ENCODE data around the gene GLIS1. TPM values are rescaled to one million over a fixed set of nuclear protein-coding genes. Genes with fewer than 3 reads are reported as not detected.

GLIS1 gene
- total and polyA plus RNA-seq, 8 donors = 0.06 to 0.26 (median 0.13) TPM; not detected in 4

GRCh38 chr1:53738205-53739108 is 507 bp downstream of the GLIS1 start:
- Histone ChIP-seq H3K4me3 (peak overlapping the region; percentile 34 to 68 (median 49)), H3K27me3 (peaks cover 0 to 12% (median 3%) of the 10 kb centered on the region in 4 donors)

GRCh38 chr1:53737648-53738204 is 1.2 kb downstream of the GLIS1 start:
- intact Hi-C loops (cut with DNase I) = no loop called here
- FAIRE-seq (no peak), ATAC-seq (peak in 2 of 4 donors; percentile 14 to 16), DNase-seq (peak in 5 of 6 donors; percentile 13 to 78 (median 28))
- peaks cover 0 to 10% (median 0%) of the 10 kb centered on the region in 3 donors for H3K4me1 ChIP-seq
- no peaks in the 10 kb centered on the region for H3K9me3 ChIP-seq
- H3K4me3 ChIP-seq = peak overlapping the region in 2 of 4 donors; percentile 52 to 68
- no peak overlapping the region for H3K27ac ChIP-seq
- H3K36me3 ChIP-seq = no peaks in the 10 kb centered on the region
- no peak for TF ChIP-seq CTCF (IDR thresholded peaks at IDR 0.05)
- H3K27me3 ChIP-seq = peaks cover 0 to 12% (median 3%) of the 10 kb centered on the region in 4 donors
- 3 to 5% methylated on average over 44 to 58 of the region's 58 CpGs for WGBS, 2 donors

More at GRCh38 chr1:53738205-53739108, 507 bp downstream of the GLIS1 start:
- Histone ChIP-seq H3K36me3 (no peaks in the 10 kb centered on the region), H3K9me3 (no peaks in the 10 kb centered on the region), H3K27ac (no peak overlapping the region), H3K4me1 (peaks cover 0 to 10% (median 0%) of the 10 kb centered on the region in 3 donors)
- intact Hi-C loops (cut with DNase I) = no loop called here
- ATAC-seq (peak in 3 of 4 donors; percentile 24 to 32 (median 31)), DNase-seq (peak in 4 of 6 donors; percentile 14 to 76 (median 42)), FAIRE-seq (no peak)
- TF ChIP-seq CTCF (IDR thresholded peaks at IDR 0.05) = no peak
- 2 to 3% methylated on average over 95 to 101 of the region's 101 CpGs for WGBS, 2 donors

GRCh38 chr1:53736290-53736689 is 2.7 kb downstream of the GLIS1 start:
- TF ChIP-seq CTCF (IDR thresholded peaks at IDR 0.05) = no peak
- FAIRE-seq = no peak
- H3K36me3 ChIP-seq = no peaks in the 10 kb centered on the region
- no peak overlapping the region for H3K27ac ChIP-seq
- H3K4me1 ChIP-seq = peaks cover 0 to 10% (median 0%) of the 10 kb centered on the region in 3 donors
- H3K4me3 ChIP-seq = no peak overlapping the region
- intact Hi-C loops (cut with DNase I) = no loop called here
- DNase-seq = no peak
- 75 to 76% methylated on average over 11 of the region's 11 CpGs for WGBS, 2 donors
- peaks cover 0 to 8% (median 3%) of the 10 kb centered on the region in 4 donors for H3K27me3 ChIP-seq
- no peak for ATAC-seq
- H3K9me3 ChIP-seq = no peaks in the 10 kb centered on the region

- intact Hi-C loops (cut with DNase I) = no loop called here
- DNase-seq (no peak), ATAC-seq (no peak), FAIRE-seq (no peak)
- TF ChIP-seq CTCF (IDR thresholded peaks at IDR 0.05) = no peak
- H3K4me1 ChIP-seq = peaks cover 0 to 10% (median 0%) of the 10 kb centered on the region in 3 donors
- no peaks in the 10 kb centered on the region for H3K9me3 ChIP-seq
- H3K27me3 ChIP-seq = peaks cover 0 to 8% (median 3%) of the 10 kb centered on the region in 4 donors
- no peaks in the 10 kb centered on the region for H3K36me3 ChIP-seq
- H3K4me3 ChIP-seq = no peak overlapping the region
- WGBS, 2 donors = 75 to 91% methylated on average over 5 of the region's 5 CpGs
- H3K27ac ChIP-seq = no peak overlapping the region
Observed at GRCh38 chr1:53735681-53736080, 3.3 kb downstream of the GLIS1 start.
